ENCODE data around the gene ACKR4. TPM values are rescaled to one million over a fixed set of nuclear protein-coding genes. Genes with fewer than 3 reads are reported as not detected.

ACKR4 gene
- total and polyA plus RNA-seq, 10 donors, result 0.50 to 2.6 (median 1.2) TPM

DNA sequence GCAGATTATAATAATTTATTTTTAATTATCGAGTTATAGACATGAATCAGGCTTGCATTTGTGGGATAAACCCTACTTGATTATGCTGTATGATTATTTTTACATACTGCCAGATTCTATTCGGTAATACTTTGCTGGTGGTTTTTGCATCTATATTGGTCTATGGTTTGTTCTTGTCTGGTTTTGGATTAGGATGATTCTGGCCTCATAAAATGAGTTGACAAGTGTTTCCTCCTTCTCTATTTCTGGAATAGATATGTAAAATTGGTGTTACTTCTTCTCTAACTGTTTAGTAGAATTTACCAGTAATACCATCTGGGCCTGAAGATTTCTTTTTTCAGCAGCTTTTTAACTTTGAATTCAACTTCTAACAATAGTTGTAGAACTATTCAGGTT is 33.0 kb upstream of the ACKR4 start:
- H3K4me1 ChIP-seq, result no peaks in the 10 kb centered on the region
- 74 to 81% (median 77%) methylated on average over 2 of the region's 2 CpGs for WGBS, 5 donors
- DNase-seq, result no peak
- H3K27ac ChIP-seq, result no peak overlapping the region
- TF ChIP-seq POLR2AphosphoS5 (IDR thresholded peaks at IDR 0.05) (no peak), POLR2A (IDR thresholded peaks at IDR 0.05) (no peak)
- TF ChIP-seq, protein P1, sequence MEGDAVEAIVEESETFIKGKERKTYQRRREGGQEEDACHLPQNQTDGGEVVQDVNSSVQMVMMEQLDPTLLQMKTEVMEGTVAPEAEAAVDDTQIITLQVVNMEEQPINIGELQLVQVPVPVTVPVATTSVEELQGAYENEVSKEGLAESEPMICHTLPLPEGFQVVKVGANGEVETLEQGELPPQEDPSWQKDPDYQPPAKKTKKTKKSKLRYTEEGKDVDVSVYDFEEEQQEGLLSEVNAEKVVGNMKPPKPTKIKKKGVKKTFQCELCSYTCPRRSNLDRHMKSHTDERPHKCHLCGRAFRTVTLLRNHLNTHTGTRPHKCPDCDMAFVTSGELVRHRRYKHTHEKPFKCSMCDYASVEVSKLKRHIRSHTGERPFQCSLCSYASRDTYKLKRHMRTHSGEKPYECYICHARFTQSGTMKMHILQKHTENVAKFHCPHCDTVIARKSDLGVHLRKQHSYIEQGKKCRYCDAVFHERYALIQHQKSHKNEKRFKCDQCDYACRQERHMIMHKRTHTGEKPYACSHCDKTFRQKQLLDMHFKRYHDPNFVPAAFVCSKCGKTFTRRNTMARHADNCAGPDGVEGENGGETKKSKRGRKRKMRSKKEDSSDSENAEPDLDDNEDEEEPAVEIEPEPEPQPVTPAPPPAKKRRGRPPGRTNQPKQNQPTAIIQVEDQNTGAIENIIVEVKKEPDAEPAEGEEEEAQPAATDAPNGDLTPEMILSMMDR (IDR thresholded peaks at IDR 0.05 in 8 of 11, conservative IDR thresholded peaks at IDR 0.05 in 3 of 11), result no peak
- H3K9me3 ChIP-seq, result no peaks in the 10 kb centered on the region
- H3K27me3 ChIP-seq (replicated peaks in 1 of 7), result no peaks in the 10 kb centered on the region
- H3K4me3 ChIP-seq, result no peak overlapping the region
- peaks cover 0 to 33% (median 3%) of the 10 kb centered on the region in 6 donors for H3K36me3 ChIP-seq
- intact Hi-C loops (cut with DNase I; ENCODE audit: low total_unique reads), result no loop called here

DNA sequence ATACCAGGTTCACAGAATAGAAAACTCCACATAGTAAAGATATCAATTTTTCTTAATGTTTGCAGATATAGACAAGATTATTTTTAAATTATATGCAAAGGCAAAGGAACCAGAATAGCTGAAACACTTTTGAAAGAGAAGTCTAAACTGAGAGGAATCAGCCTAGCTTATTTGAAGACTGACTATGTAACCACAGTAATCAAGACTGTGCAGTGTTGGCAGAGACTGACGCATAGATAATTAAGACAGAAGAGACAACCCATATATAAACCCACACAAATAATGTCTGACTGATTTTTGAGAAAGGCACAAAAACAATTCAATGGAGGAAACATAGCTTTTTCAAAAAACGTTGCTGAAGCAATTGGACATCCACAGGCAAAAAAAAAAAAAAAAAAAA is 28.6 kb upstream of the ACKR4 start:
- Histone ChIP-seq H3K36me3 (peaks cover 0 to 35% (median 5%) of the 10 kb centered on the region in 6 donors), H3K27me3 (replicated peaks in 1 of 7) (no peaks in the 10 kb centered on the region), H3K4me3 (no peak overlapping the region), H3K27ac (no peak overlapping the region), H3K4me1 (no peaks in the 10 kb centered on the region), H3K9me3 (peaks cover 0 to 8% (median 2%) of the 10 kb centered on the region in 8 donors)
- 76 to 82% (median 77%) methylated on average over 2 of the region's 2 CpGs for WGBS, 5 donors
- no peak for TF ChIP-seq POLR2A (IDR thresholded peaks at IDR 0.05)
- TF ChIP-seq, protein P1 (IDR thresholded peaks at IDR 0.05 in 8 of 11, conservative IDR thresholded peaks at IDR 0.05 in 3 of 11), result no peak
- no peak for TF ChIP-seq POLR2AphosphoS5 (IDR thresholded peaks at IDR 0.05)
- intact Hi-C loops (cut with DNase I; ENCODE audit: low total_unique reads), result no loop called here
- DNase-seq, result no peak

DNA sequence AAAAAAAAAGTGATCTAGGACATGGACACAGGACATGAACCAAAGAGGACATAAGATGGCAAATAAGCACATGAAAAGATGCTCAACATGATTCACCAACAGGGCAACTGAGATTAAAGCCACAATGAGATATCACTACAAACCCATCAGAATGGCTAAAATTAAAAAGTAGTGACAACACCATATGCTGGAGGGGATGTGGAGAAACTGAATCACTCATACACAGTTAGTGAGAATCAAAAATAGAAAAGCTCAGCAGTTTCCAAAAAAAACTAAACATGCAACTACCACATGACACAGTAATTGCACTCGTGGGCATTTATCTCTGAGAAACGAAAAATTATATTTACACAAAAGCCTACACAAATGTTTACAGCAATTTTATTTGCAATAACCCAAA is 27.9 kb upstream of the ACKR4 start:
- WGBS, 5 donors, result 53 to 83% (median 77%) methylated on average over 2 of the region's 2 CpGs
- H3K4me3 ChIP-seq, result no peak overlapping the region
- intact Hi-C loops (cut with DNase I; ENCODE audit: low total_unique reads), result no loop called here
- H3K27ac ChIP-seq, result no peak overlapping the region
- DNase-seq, result no peak
- H3K4me1 ChIP-seq, result no peaks in the 10 kb centered on the region
- H3K9me3 ChIP-seq, result peaks cover 0 to 8% (median 2%) of the 10 kb centered on the region in 8 donors
- TF ChIP-seq POLR2A (IDR thresholded peaks at IDR 0.05), result no peak
- TF ChIP-seq, protein P1 (IDR thresholded peaks at IDR 0.05 in 8 of 11, conservative IDR thresholded peaks at IDR 0.05 in 3 of 11), result no peak
- TF ChIP-seq POLR2AphosphoS5 (IDR thresholded peaks at IDR 0.05), result no peak
- H3K36me3 ChIP-seq, result peaks cover 0 to 42% (median 7%) of the 10 kb centered on the region in 6 donors
- no peaks in the 10 kb centered on the region for H3K27me3 ChIP-seq (replicated peaks in 1 of 7)

DNA sequence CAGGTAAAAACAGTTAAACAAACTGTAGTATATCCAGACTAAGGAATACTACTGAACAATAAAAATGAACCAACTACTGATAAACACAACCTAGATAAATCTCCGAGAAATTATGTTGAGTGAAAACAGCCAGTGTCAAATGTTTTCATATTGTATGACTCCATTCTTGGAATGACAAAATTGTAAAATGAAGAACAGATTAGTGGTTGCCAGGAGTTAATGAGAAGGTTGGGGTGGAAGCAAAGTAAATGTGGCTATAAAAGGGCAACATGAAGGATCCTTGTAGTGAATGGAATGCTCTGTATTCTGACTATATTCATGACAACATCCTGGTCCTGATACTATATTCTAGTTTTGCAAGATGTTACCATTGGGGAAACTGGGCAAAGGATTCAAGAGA is 27.5 kb upstream of the ACKR4 start:
- 74 to 94% (median 93%) methylated on average over 1 of the region's 1 CpG for WGBS, 5 donors
- intact Hi-C loops (cut with DNase I; ENCODE audit: low total_unique reads), result no loop called here
- H3K4me1 ChIP-seq, result no peaks in the 10 kb centered on the region
- no peak overlapping the region for H3K4me3 ChIP-seq
- peaks cover 0 to 44% (median 7%) of the 10 kb centered on the region in 6 donors for H3K36me3 ChIP-seq
- TF ChIP-seq POLR2A (IDR thresholded peaks at IDR 0.05) (no peak), POLR2AphosphoS5 (IDR thresholded peaks at IDR 0.05) (no peak)
- TF ChIP-seq, protein P1 (IDR thresholded peaks at IDR 0.05 in 8 of 11, conservative IDR thresholded peaks at IDR 0.05 in 3 of 11), result no peak
- H3K27me3 ChIP-seq (replicated peaks in 1 of 7), result no peaks in the 10 kb centered on the region
- DNase-seq, result no peak
- no peak overlapping the region for H3K27ac ChIP-seq
- H3K9me3 ChIP-seq, result peaks cover 0 to 8% (median 2%) of the 10 kb centered on the region in 8 donors
